ENCODE results near the gene PAK6. TPM values are rescaled to one million over a fixed set of nuclear protein-coding genes. Genes with fewer than 3 reads are reported as not detected.

PAK6 gene
- total and polyA plus RNA-seq, 2 experiments from 2014 or later, result 2.4 to 20.0 TPM

GRCh38 chr15:40298216-40298935 is 59.5 kb downstream of the PAK6 start:
- Histone ChIP-seq H3K4me3 (no peak overlapping the region), H3K79me2 (replicated peaks; ENCODE audit: insufficient read depth) (no peaks in the 10 kb centered on the region), H4K20me1 (replicated peaks; ENCODE audit: insufficient read depth) (no peaks in the 10 kb centered on the region), H2AFZ (no peak overlapping the region), H3K4me2 (no peak overlapping the region), H3K9me2 (ENCODE audit: insufficient read depth) (no peaks in the 10 kb centered on the region), H3K27ac (ENCODE audit: low read depth) (no peak overlapping the region), H3F3A (replicated peaks; ENCODE audit: low read depth) (no peaks in the 10 kb centered on the region), H3K36me3 (ENCODE audit: insufficient read depth) (no peaks in the 10 kb centered on the region), H3K27me3 (ENCODE audit: insufficient read depth) (peaks cover 4% of the 10 kb centered on the region), H3K4me1 (ENCODE audit: insufficient read depth) (peaks cover 4% of the 10 kb centered on the region; the same call in 1 of the 2 replicates)
- peaks cover 12% of the 10 kb centered on the region for H3K36me3 Mint-ChIP-seq (ENCODE audit: low read depth)
- H3K27ac Mint-ChIP-seq, result no peak overlapping the region
- no peak for TF ChIP-seq POLR2AphosphoS5 (IDR thresholded peaks at IDR 0.05; ENCODE audit: low read depth)
- TF ChIP-seq CREB1 (CRISPR knock-in tag; IDR thresholded peaks at IDR 0.05; ENCODE audit: low read depth), result no peak
- no peak for TF ChIP-seq REST (IDR thresholded peaks at IDR 0.05; ENCODE audit: unreplicated experiment)
- no peak for TF ChIP-seq CTCF (conservative IDR thresholded peaks at IDR 0.05; ENCODE audit: low read depth in 2 of 2)
- TF ChIP-seq ZNF331 (CRISPR knock-in tag; IDR thresholded peaks at IDR 0.05; ENCODE audit: low read depth), result no peak
- no peak for TF ChIP-seq NANOG (IDR thresholded peaks at IDR 0.05; ENCODE audit: borderline replicate concordance)
- no peak for TF ChIP-seq ZNF462 (CRISPR knock-in tag; IDR thresholded peaks at IDR 0.05)
- no peak for TF ChIP-seq ZNF114 (CRISPR knock-in tag; IDR thresholded peaks at IDR 0.05)
- TF ChIP-seq JUNB (IDR thresholded peaks at IDR 0.05; ENCODE audit: unreplicated experiment), result no peak
- no peak for TF ChIP-seq EZH2phosphoT487 (IDR thresholded peaks at IDR 0.05; ENCODE audit: unreplicated experiment)
- peaks cover 15% of the 10 kb centered on the region for H3K9me3 Mint-ChIP-seq
- ATAC-seq, result no peak
- DNase-seq (ENCODE audit: low spot score), result no peak
- H3K4me3 Mint-ChIP-seq, result no peak overlapping the region
- H3K4me1 Mint-ChIP-seq, result peaks cover 26% of the 10 kb centered on the region
- peaks cover 31% of the 10 kb centered on the region for H3K27me3 Mint-ChIP-seq (ENCODE audit: insufficient read depth, low read depth, poor library complexity)

All from GM23338 (cell line).